Astrocyte of the spinal cord (primary cell): ENCODE data around the gene GABRR2.
A peak's percentile ranks its signal among the peaks of the same experiment; 100 is the strongest.

ENCODE experiments used
- DNase-seq: peaks from one replicate; pipeline ENCODE4 v3.0.0; 2011; ENCODE audit warnings: low read depth, low spot score
- H3K4me3 ChIP-seq: 2 replicates; pipeline ENCODE4 v1.5.1; 2011; ENCODE audit warnings: low read depth, mild to moderate bottlenecking, low read length, moderate library complexity
- in situ Hi-C: cut with HindIII; loops from 2 replicates; pipeline ENCODE4 v1.10.0; 2017; ENCODE audit warnings: low sequenced_read_pairs
- TF ChIP-seq, protein P1 (sequence below): IDR thresholded peaks from 2 replicates; pipeline ENCODE4 v1.5.1; 2012; ENCODE audit warnings: low read depth, mild to moderate bottlenecking, low read length, inconsistent platforms

Gene GABRR2

DNA sequence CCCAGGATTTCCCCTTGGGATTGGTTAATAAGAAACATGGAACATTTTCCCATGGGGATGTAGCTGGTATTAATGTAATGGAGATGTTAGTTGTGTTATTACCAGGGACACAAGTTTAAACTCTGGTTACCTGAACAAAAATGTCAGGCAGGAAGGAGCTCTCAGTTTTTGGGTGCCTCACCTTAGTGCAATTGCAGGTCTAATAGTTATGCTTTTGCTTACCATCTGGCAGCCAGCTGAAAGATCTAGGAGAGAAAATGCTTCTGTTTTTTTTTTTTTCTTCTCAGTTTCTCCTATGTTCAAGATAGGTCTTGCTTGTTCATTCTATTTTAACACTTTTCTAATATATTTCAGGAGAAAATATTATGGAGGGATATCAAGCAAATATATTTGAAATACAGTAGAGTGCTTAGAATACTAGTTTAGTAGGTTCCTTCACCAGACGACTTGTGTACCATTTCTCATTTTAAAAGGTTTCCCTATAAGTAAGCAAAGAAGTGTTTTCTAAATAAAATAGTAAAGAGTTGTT is 41.6 kb upstream of the GABRR2 start:
- in situ Hi-C loops, result no loop called here
- DNase-seq, result no peak
- TF ChIP-seq, protein P1, sequence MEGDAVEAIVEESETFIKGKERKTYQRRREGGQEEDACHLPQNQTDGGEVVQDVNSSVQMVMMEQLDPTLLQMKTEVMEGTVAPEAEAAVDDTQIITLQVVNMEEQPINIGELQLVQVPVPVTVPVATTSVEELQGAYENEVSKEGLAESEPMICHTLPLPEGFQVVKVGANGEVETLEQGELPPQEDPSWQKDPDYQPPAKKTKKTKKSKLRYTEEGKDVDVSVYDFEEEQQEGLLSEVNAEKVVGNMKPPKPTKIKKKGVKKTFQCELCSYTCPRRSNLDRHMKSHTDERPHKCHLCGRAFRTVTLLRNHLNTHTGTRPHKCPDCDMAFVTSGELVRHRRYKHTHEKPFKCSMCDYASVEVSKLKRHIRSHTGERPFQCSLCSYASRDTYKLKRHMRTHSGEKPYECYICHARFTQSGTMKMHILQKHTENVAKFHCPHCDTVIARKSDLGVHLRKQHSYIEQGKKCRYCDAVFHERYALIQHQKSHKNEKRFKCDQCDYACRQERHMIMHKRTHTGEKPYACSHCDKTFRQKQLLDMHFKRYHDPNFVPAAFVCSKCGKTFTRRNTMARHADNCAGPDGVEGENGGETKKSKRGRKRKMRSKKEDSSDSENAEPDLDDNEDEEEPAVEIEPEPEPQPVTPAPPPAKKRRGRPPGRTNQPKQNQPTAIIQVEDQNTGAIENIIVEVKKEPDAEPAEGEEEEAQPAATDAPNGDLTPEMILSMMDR, result no peak
- no peak overlapping the region for H3K4me3 ChIP-seq

DNA sequence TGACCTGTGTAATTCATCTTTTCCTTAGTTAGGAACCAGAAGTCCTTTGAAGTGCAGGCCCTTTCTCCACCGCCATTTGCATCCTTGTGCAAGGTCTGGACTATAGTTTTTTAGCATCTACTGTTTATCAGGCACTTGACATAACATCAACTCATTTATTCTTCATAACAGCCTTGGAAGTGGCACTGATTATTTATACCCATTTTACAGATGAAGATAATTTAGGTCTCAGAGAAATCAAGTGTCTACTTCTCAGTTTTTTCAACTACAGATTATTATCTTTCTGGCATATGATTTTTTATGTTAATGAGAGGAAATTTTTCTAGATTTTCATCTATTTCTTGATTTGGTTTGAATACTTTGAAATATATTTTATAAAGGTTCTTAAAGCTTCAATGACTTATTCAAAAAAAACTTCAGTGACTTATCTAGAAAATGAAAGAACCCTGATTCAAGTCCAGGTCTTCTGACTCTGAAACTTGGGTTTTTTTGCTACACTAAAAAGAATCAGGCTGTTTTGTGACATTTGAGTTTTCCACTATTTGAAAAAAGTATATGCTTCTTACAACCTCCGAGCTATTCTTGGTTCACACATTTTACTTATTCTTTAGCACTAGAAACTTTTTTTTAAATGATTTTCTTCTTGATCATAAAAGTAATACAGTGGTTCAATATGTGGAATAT is 40.6 kb upstream of the GABRR2 start:
- H3K4me3 ChIP-seq, result no peak overlapping the region
- no peak for DNase-seq
- TF ChIP-seq, protein P1, result no peak
- in situ Hi-C loops, result no loop called here

DNA sequence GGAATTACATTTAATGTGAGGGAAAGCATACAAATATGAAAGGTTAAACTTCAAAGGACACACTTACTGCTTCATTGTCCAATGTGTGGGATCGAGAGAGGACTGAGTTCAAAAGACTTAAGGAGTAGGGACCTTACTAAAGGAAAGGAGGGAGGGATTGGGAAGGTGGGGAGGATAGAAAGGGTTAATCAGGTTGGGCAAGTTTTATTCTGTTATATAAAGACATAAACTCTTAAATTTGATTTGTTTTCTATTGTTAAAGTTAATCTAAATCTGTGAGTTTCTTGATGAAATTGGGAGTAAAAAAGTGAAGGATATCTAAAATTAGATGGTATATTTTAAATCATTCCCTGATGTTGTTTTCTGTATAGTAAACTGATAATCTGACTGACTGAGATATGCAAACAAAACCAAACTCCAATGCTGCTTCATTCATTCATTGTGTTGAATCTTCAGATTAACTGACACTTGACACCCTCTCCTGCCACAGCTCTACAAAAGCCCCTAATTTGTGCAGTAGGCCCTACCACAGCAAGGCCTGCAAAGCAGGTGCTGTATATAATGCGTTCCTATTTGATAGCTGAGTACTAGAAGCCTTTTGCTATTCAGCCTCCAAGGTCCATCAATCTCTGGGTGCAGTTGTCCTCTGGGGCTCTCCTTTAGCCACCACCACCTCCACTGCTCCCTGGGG is 38.7 kb upstream of the GABRR2 start:
- in situ Hi-C loops, result no loop called here
- TF ChIP-seq, protein P1, result no peak
- H3K4me3 ChIP-seq, result no peak overlapping the region
- DNase-seq, result no peak

DNA sequence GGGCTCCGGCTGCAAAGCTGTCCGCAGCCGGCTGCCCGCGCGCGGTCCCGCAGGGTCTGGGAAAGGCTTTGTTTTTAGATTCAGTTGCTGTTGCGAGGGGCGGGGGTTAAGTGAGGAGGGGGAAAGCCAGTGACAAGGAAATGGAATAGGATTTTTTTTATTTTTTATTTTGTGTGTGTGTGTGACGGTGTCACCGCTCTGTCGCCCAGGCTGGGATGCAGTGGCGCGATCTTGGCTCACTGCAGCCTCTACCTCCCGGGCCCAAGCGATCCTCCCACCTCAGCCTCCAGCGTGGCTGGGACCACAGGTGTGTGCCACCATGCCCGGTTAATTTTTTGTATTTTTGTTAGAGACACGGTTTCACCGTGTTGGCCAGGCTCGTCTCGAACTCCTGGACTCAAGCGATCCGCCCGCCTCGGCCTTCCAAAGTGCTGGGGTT is 38.0 kb upstream of the GABRR2 start:
- H3K4me3 ChIP-seq, result peak overlapping the region; percentile 78
- in situ Hi-C loops, result no loop called here

DNA sequence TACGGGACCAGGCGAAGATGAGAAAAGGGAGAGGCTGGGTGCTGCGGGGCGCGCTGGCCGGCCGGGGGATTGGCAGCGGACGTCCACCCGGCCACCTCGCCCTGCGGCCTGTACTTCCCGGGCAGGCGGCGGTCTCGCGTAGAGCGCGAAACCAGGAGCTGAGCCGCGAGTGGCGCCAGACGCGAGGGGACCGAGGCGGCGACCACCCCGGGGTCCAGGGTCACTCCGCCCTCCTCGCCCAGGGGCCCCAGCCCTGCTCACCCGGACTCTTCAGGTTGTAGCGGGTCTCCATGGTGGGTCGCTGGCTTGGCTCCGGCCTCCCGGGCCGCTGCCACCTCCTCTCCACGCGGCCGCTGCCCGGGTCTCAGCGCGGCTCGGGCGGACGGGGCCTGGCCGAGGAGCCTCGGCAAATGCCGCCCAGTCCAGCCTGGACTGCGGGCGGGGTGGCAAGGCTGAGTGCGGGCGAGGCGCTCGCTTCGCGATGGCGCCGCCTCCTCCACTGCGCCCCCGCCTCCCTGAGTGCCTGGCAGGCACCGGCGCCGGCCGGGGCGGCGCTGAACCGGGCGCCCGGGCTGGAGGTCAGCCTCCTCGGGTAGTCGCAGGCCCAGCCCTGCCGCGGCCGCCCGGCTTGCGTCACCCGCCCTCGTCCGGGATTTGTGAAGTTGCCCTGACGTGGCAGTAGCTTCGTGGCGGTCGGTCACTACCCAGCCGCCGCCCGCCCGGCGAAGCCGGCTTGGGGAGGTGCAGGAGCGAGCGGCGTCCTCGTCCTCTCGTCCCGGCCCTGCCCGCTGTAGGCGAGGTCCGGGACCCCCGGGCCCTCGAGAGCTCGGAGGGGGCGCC is 37.4 kb upstream of the GABRR2 start, which contains the start of gene UBE2J1:
Gene UBE2J1, minus strand, starts transcription at position 445 of the 840 bp plus-strand sequence. Its CDS starts 153 bp downstream, at position 292.
- DNase-seq, result peak; percentile 96
- TF ChIP-seq, protein P1, result no peak
- in situ Hi-C loops, result no loop called here
- H3K4me3 ChIP-seq, result peak within 1 kb of the TSS; percentile 78

More for the DNA sequence above, 38.0 kb upstream of the GABRR2 start:
- DNase-seq, result no peak
- TF ChIP-seq, protein P1, result no peak

DNA sequence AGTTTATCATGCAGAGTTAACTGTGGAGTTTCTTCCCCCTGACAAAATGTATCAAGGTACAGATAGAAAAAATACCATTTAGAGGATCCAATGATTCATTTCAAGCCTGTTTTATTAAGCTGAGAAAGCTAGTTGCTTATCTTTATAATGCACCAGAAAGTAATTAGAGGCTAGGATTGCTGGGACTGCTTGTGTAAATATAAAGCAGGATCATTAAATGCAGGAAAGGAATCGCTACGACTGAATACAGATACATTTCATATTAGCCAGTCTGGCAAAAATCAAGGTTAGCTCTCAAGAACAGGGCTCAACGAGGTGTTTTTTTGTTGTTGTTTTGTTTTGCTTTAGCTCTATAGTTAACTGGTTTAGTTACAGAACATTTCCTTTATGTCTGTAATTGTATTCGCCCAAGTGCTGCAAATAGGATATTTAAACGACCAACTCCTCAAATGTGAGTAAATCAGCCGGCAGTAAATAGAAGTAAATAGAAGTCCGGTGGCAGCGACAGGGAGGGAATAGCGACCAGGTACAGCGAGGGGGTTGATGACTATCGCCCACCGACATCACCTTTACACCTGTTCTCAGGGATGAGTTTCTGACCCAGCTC is 36.7 kb upstream of the GABRR2 start:
- H3K4me3 ChIP-seq, result peak overlapping the region; percentile 78
- in situ Hi-C loops, result no loop called here
- TF ChIP-seq, protein P1, result no peak
- DNase-seq, result peak; percentile 41
